ENCODE measurements around the gene TBC1D5. TPM values are rescaled to one million over a fixed set of nuclear protein-coding genes. Genes with fewer than 3 reads are reported as not detected.

The TBC1D5 gene
- total RNA-seq, 1 donor from 2014 or later: 67.1 TPM

DNA sequence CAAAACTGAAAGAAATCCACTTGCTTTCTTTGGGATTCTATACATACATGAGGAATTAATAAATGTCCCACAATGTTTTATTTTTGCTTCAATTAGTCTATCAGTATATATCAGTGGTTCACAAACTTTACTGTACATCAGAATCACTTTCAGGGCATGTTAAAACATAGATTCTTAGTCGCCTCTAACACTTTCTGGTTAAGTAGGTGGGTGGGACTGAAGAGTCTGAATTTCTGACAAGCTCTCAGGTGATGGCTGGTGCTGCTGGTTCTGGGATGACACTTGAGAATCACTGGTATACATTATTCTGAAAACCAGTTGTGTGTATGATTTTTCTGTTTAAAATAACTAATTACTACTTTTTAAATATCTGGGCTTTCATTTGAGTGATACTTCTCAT is 393.3 kb downstream of the TBC1D5 start:
- H3K27me3 ChIP-seq (ENCODE audit: control insufficient read depth, insufficient read depth, low read length): no peaks in the 10 kb centered on the region
- H3K4me3 ChIP-seq (ENCODE audit: low read depth, low read length): no peak overlapping the region
- DNase-seq (ENCODE audit: low read depth) (no peak), FAIRE-seq (no peak)
- TF ChIP-seq, protein P1, sequence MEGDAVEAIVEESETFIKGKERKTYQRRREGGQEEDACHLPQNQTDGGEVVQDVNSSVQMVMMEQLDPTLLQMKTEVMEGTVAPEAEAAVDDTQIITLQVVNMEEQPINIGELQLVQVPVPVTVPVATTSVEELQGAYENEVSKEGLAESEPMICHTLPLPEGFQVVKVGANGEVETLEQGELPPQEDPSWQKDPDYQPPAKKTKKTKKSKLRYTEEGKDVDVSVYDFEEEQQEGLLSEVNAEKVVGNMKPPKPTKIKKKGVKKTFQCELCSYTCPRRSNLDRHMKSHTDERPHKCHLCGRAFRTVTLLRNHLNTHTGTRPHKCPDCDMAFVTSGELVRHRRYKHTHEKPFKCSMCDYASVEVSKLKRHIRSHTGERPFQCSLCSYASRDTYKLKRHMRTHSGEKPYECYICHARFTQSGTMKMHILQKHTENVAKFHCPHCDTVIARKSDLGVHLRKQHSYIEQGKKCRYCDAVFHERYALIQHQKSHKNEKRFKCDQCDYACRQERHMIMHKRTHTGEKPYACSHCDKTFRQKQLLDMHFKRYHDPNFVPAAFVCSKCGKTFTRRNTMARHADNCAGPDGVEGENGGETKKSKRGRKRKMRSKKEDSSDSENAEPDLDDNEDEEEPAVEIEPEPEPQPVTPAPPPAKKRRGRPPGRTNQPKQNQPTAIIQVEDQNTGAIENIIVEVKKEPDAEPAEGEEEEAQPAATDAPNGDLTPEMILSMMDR (IDR thresholded peaks at IDR 0.05; ENCODE audit: insufficient read depth, low read length, severe bottlenecking): no peak
- no peaks in the 10 kb centered on the region for H3K36me3 ChIP-seq (ENCODE audit: control insufficient read depth, insufficient read depth, low read length)

DNA sequence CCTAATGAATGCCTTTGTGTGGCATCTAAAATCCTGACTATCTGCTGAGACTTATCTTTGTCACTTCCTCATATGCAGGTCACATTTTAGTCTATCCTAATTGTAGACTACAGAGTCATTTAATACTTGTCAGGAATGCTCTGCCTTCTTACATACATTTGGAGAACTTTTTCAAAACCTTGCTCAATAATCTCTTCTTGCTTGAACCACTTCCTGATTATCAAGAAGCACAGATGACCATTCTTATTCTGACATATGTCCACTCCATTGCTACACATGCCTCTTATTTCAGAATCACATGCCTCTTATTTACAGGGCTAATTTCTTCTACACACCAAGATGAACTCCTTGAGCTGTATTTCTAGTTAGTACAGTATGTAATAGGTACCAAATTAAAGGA is 400.3 kb downstream of the TBC1D5 start:
- DNase-seq (ENCODE audit: low read depth) (no peak), FAIRE-seq (no peak)
- Histone ChIP-seq H3K27me3 (ENCODE audit: control insufficient read depth, insufficient read depth, low read length) (no peaks in the 10 kb centered on the region), H3K4me3 (ENCODE audit: low read depth, low read length) (no peak overlapping the region), H3K36me3 (ENCODE audit: control insufficient read depth, insufficient read depth, low read length) (no peaks in the 10 kb centered on the region)
- TF ChIP-seq, protein P1 (IDR thresholded peaks at IDR 0.05; ENCODE audit: insufficient read depth, low read length, severe bottlenecking): no peak

DNA sequence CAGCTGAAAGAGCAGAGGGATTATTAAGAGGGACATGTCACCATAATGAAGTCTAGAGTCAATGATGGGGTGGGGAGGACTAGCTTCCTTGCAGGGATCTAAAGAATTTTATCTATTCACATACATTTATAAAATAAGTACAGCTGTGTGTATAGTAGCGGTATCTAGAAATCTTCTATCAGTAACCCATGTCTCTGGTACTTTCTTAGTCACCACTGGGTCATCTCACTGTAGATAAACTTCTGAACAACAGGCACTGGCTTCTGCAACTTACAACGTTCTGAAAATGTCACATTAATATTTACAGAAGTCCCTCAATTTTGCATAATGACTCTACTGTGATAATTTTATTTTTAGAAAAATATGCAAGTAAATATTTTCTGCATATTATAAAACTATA is 401.7 kb downstream of the TBC1D5 start:
- Histone ChIP-seq H3K36me3 (ENCODE audit: control insufficient read depth, insufficient read depth, low read length) (no peaks in the 10 kb centered on the region), H3K27me3 (ENCODE audit: control insufficient read depth, insufficient read depth, low read length) (no peaks in the 10 kb centered on the region), H3K4me3 (ENCODE audit: low read depth, low read length) (no peak overlapping the region)
- no peak for FAIRE-seq
- TF ChIP-seq, protein P1 (IDR thresholded peaks at IDR 0.05; ENCODE audit: insufficient read depth, low read length, severe bottlenecking): no peak
- DNase-seq (ENCODE audit: low read depth): no peak

DNA sequence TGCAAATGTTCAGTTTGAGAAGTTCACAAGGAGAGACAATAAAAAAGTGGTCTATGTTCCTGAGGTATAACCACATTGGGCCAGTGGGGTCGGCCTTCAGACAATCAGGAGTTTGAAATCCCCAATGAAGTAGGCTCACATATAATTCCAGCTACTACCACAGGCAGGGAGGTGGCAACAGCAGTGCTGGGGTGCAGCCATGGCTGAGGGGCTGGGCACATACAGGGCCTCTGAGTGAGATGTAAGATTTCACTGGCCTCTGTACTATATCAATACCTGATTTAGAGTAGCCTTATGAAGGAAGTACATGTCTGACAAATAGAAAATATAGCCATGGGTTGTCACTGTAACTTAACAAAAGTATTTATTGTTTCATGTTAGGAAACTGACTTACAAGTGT is 402.2 kb downstream of the TBC1D5 start:
- FAIRE-seq: no peak
- DNase-seq (ENCODE audit: low read depth): no peak
- Histone ChIP-seq H3K4me3 (ENCODE audit: low read depth, low read length) (no peak overlapping the region), H3K27me3 (ENCODE audit: control insufficient read depth, insufficient read depth, low read length) (no peaks in the 10 kb centered on the region), H3K36me3 (ENCODE audit: control insufficient read depth, insufficient read depth, low read length) (no peaks in the 10 kb centered on the region)
- TF ChIP-seq, protein P1 (IDR thresholded peaks at IDR 0.05; ENCODE audit: insufficient read depth, low read length, severe bottlenecking): no peak

DNA sequence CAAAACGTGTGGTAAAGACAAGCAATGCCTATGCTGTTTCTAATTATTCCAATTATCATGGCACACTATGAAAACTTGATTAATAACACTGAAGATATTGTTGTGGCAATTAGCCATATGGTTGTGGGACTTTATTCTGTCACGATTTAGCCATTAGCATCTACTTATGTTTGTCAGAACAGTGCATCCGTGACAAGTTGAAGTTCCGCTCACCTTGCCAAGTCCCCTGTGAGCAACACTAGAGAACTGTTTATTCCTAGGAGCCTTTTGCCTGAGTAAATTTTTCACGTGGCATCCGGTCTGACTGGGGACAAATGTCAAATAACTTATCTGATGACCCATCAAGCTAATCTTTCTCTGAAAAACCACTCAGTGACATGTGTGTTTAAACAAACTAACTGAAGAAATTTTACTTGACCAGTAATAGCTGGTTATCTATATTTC is 403.3 kb downstream of the TBC1D5 start:
- FAIRE-seq: no peak
- no peak overlapping the region for H3K4me3 ChIP-seq (ENCODE audit: low read depth, low read length)
- H3K27me3 ChIP-seq (ENCODE audit: control insufficient read depth, insufficient read depth, low read length): no peaks in the 10 kb centered on the region
- H3K36me3 ChIP-seq (ENCODE audit: control insufficient read depth, insufficient read depth, low read length): no peaks in the 10 kb centered on the region
- TF ChIP-seq, protein P1 (IDR thresholded peaks at IDR 0.05; ENCODE audit: insufficient read depth, low read length, severe bottlenecking): no peak
- DNase-seq (ENCODE audit: low read depth): no peak

DNA sequence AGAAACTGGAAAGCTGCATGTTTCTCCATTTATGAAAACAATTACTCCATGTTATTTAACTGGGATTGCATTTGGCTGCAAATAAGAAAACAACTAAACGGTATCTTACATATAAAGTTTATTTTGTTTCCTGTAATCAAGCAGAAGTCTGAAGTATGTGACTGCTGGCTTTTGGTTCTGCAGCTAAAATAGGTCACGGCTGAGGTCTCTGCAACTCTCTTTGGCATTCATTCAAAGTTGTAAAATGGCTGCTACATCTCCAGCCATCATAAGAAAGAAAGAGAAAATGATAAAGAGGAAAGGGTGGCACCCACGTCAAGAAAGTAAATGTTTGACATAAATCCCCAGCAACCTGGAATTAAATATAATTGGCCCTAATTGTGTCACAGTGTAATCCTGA is 406.1 kb downstream of the TBC1D5 start:
- FAIRE-seq (no peak), DNase-seq (ENCODE audit: low read depth) (no peak)
- H3K4me3 ChIP-seq (ENCODE audit: low read depth, low read length): no peak overlapping the region
- H3K27me3 ChIP-seq (ENCODE audit: control insufficient read depth, insufficient read depth, low read length): no peaks in the 10 kb centered on the region
- H3K36me3 ChIP-seq (ENCODE audit: control insufficient read depth, insufficient read depth, low read length): no peaks in the 10 kb centered on the region
- TF ChIP-seq, protein P1 (IDR thresholded peaks at IDR 0.05; ENCODE audit: insufficient read depth, low read length, severe bottlenecking): no peak

Data from bronchial epithelial cell (primary cell).